GM18507 (cell line): Measurements from ENCODE around the gene KRTAP17-1.
"Not testable (repeated sequence)": the region's sequence is repeated elsewhere in the genome, so short reads cannot be mapped to it uniquely, and the experiment has no call there.

Source experiments
- DNase-seq: peaks from one replicate; pipeline ENCODE4 v3.0.0; 2011; ENCODE audit warnings: low read depth; ENCODE audit not compliant: insufficient read length; ENCODE audit errors: extremely low spot score
- FAIRE-seq: peaks from 2 replicates; lab custom pipeline; 2011; peaks lifted over from hg19 to GRCh38; lab: Jason Lieb, UNC

Gene KRTAP17-1

DNA sequence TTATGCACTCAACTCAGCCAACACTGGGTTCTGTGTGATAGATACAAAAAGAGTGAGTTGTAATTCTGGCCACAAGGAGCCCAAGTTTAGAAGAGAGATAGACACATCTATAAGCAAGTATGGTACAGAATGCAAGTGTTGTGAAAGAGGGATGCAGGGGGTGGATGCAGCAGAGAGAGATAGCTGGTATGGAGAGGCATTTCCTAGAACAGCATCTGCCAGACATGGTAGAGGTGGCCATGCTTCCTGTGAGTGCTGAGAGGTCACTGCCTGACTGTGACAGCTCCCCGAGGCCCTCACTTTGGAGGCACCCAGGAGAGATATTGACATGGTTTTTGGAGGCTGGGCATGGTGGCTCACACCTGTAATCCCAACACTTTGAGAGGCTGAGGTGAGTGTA, 4.4 kb downstream of the KRTAP17-1 start:
- no peak for FAIRE-seq
- DNase-seq, result no peak

GRCh38 chr17:41308918-41309359, 6.6 kb downstream of the KRTAP17-1 start, which contains the start of gene KRTAP16-1:
KRTAP16-1 (minus strand) TSS chr17:41309309; CDS start chr17:41309253, 56 bp downstream.
- no peak for FAIRE-seq
- no peak for DNase-seq

GRCh38 chr17:41308251-41308917, 7.1 kb downstream of the KRTAP17-1 start:
- DNase-seq (no peak), FAIRE-seq (peak; percentile 63)

- no peak for FAIRE-seq
- no peak for DNase-seq
These were observed 7.9 kb downstream of the KRTAP17-1 start for GRCh38 chr17:41307647-41308046.

GRCh38 chr17:41304091-41304490, 11.4 kb downstream of the KRTAP17-1 start:
- no peak for DNase-seq
- FAIRE-seq, result no peak

- FAIRE-seq (no peak), DNase-seq (no peak)
These were observed 12.5 kb downstream of the KRTAP17-1 start for GRCh38 chr17:41302981-41303380.

- no peak for DNase-seq
- FAIRE-seq, result no peak
These were observed 13.3 kb downstream of the KRTAP17-1 start, which contains the start of gene KRTAP29-1 for GRCh38 chr17:41301916-41302901. KRTAP29-1 (minus strand) TSS chr17:41302851; CDS start chr17:41302851, 0 bp downstream.

GRCh38 chr17:41301204-41301790, 14.2 kb downstream of the KRTAP17-1 start:
- FAIRE-seq, result no peak

DNA sequence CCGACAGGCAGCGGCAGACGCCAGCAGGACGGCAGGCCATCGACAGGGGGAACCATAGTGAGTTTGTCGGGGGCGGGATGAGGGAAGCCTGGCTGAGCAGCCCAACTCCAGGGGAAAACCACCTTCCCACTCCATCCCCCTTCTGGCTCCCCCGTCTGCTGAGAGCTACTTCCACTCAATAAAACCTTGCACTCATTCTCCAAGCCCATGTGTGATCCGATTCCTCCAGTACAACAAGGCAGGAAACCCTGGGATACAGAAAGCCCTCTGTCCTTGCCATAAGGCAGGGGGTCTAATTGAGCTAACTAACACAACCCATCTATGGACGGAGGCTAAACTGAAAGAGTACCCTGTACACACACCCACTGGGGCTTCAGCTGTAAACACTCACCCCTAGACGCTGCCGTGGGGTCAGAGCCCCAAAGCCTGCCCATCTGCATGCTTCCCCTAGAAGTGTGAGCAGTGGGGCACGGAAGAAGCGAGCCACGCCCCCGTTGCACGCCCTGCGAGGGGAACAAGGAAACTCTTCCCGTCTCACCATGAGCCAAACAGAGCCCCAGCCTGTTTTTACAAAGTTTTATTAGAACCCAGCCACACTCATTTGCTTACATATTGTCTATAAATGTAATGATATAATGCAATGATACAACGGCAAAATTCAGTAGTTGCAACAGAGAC, 16.9 kb downstream of the KRTAP17-1 start:
- no peak for DNase-seq
- no peak for FAIRE-seq

More at GRCh38 chr17:41301204-41301790, 14.2 kb downstream of the KRTAP17-1 start:
- no peak for DNase-seq

- DNase-seq, result no peak
- no peak for FAIRE-seq
These were observed 18.7 kb downstream of the KRTAP17-1 start for GRCh38 chr17:41296846-41297245.

GRCh38 chr17:41294016-41294415, 21.5 kb downstream of the KRTAP17-1 start:
- no peak for DNase-seq
- FAIRE-seq, result no peak

DNA sequence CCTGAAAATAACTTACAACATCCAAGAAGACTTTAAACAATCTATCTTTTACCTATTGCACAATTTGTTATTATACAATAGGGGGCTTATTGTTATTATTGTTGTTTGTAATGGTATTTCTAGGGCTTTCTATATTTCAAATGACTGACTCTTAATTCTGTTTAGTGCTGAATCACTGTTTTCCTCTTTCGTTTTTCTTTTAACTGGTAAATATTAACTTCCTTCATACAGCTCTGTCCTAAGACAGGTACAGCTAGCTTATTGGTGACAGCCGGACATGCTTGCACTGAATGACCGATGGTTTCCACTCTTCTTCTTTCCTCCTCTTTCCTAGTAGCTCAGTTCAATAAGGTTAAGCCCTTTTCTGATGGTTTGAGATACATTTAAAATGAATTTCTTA, 28.5 kb downstream of the KRTAP17-1 start:
- DNase-seq (no peak), FAIRE-seq (no peak)

- FAIRE-seq (no peak), DNase-seq (no peak)
These were observed 31.0 kb downstream of the KRTAP17-1 start for GRCh38 chr17:41284546-41284945.

DNA sequence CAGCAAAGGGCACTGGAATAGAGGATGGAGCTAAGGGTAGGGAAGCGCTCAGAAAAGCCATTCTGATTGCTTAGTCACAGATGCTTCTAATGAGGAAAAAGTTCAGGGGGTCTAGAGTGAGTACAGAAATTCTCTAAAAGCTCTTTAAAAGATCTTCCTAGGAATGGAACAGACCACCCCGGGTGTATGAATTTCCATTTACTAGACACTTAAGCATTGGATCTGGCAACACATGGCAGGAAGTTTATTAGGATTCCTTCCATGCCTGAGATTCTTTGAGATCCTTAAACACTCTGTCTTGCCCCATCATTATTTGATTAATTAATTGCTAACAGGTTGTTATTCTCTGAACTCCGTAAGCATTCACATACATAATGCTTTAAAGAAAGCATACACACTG, 31.5 kb downstream of the KRTAP17-1 start:
- FAIRE-seq, result no peak
- no peak for DNase-seq

- FAIRE-seq, result no peak
- DNase-seq, result no peak
These were observed 37.1 kb downstream of the KRTAP17-1 start for GRCh38 chr17:41278176-41278955.

GRCh38 chr17:41275648-41276190, 39.8 kb downstream of the KRTAP17-1 start, which contains the start of gene KRTAP9-7:
KRTAP9-7 (plus strand) TSS chr17:41275698; CDS start chr17:41275698, 0 bp downstream.
- DNase-seq, FAIRE-seq: not testable (repeated sequence)

- FAIRE-seq (no peak), DNase-seq (no peak)
These were observed 43.7 kb downstream of the KRTAP17-1 start for GRCh38 chr17:41271858-41272257.

- FAIRE-seq, DNase-seq: not testable (repeated sequence)
These were observed 44.2 kb downstream of the KRTAP17-1 start for GRCh38 chr17:41271323-41271722.
